HL-60/S4 treated with retinoic acid at 250 ng/mL for 4 days and 3 days (cell line): ENCODE results near the gene LPP.

Experiments
- in situ Hi-C: fragments of 300-500 bp; cut with MboI; formaldehyde crosslinking; loops from 2 replicates; pipeline ENCODE4 v1.7.0; 2022; ENCODE audit warnings: low sequenced_read_pairs

LPP gene

GRCh38 chr3:188135271-188135670, 18.7 kb upstream of the LPP start:
- in situ Hi-C loops: no loop called here

- in situ Hi-C loops: no loop called here
Measured at GRCh38 chr3:188137051-188137450, 16.9 kb upstream of the LPP start.

GRCh38 chr3:188139466-188139865, 14.5 kb upstream of the LPP start:
- in situ Hi-C loops: no loop called here

- in situ Hi-C loops: no loop called here
Measured at GRCh38 chr3:188146219-188146618, 7.7 kb upstream of the LPP start.

- in situ Hi-C loops: no loop called here
Measured at GRCh38 chr3:188147782-188148181, 6.2 kb upstream of the LPP start.

GRCh38 chr3:188148318-188148717, 5.6 kb upstream of the LPP start:
- in situ Hi-C loops: no loop called here

- in situ Hi-C loops: no loop called here
Measured at GRCh38 chr3:188149587-188149986, 4.4 kb upstream of the LPP start.

GRCh38 chr3:188150982-188151381, 3.0 kb upstream of the LPP start:
- in situ Hi-C loops: no loop called here

- in situ Hi-C loops: no loop called here
Measured at GRCh38 chr3:188151438-188151837, 2.5 kb upstream of the LPP start.

GRCh38 chr3:188152660-188153436, 1.1 kb upstream of the LPP start:
- in situ Hi-C loops: no loop called here

- in situ Hi-C loops: no loop called here
Measured at GRCh38 chr3:188153437-188154013, 432 bp upstream of the LPP start.

GRCh38 chr3:188154809-188155574, 1.0 kb downstream of the LPP start:
- in situ Hi-C loops: no loop called here

- in situ Hi-C loops: no loop called here
Measured at GRCh38 chr3:188156056-188156455, 2.1 kb downstream of the LPP start.

- in situ Hi-C loops: no loop called here
Measured at GRCh38 chr3:188157407-188157806, 3.5 kb downstream of the LPP start.

GRCh38 chr3:188157971-188158370, 4.0 kb downstream of the LPP start:
- in situ Hi-C loops: no loop called here

- in situ Hi-C loops: no loop called here
Measured at GRCh38 chr3:188158731-188159310, 4.9 kb downstream of the LPP start.

GRCh38 chr3:188160751-188161150, 6.8 kb downstream of the LPP start:
- in situ Hi-C loops: no loop called here

- in situ Hi-C loops: no loop called here
Measured at GRCh38 chr3:188164248-188164687, 10.3 kb downstream of the LPP start.

- in situ Hi-C loops: no loop called here
Measured at GRCh38 chr3:188165596-188165995, 11.6 kb downstream of the LPP start.

- in situ Hi-C loops: no loop called here
Measured at GRCh38 chr3:188166441-188166840, 12.5 kb downstream of the LPP start.

- in situ Hi-C loops: no loop called here
Measured at GRCh38 chr3:188168186-188168585, 14.2 kb downstream of the LPP start.

GRCh38 chr3:188168648-188169047, 14.7 kb downstream of the LPP start:
- in situ Hi-C loops: no loop called here
